HG02970 (cell line): ENCODE measurements around the gene RALB.
"Not testable (repeated sequence)": the region's sequence is repeated elsewhere in the genome, so short reads cannot be mapped to it uniquely, and the experiment has no call there.

Source experiments
- ATAC-seq: cut with Tn5 transposase; IDR thresholded peaks from one replicate; pipeline ENCODE4 v1.9.1; 2021; ENCODE audit warnings: mild to moderate bottlenecking, moderate library complexity, moderate number of reproducible peaks; ENCODE audit not compliant: unreplicated experiment, low FRiP score

RALB gene

DNA sequence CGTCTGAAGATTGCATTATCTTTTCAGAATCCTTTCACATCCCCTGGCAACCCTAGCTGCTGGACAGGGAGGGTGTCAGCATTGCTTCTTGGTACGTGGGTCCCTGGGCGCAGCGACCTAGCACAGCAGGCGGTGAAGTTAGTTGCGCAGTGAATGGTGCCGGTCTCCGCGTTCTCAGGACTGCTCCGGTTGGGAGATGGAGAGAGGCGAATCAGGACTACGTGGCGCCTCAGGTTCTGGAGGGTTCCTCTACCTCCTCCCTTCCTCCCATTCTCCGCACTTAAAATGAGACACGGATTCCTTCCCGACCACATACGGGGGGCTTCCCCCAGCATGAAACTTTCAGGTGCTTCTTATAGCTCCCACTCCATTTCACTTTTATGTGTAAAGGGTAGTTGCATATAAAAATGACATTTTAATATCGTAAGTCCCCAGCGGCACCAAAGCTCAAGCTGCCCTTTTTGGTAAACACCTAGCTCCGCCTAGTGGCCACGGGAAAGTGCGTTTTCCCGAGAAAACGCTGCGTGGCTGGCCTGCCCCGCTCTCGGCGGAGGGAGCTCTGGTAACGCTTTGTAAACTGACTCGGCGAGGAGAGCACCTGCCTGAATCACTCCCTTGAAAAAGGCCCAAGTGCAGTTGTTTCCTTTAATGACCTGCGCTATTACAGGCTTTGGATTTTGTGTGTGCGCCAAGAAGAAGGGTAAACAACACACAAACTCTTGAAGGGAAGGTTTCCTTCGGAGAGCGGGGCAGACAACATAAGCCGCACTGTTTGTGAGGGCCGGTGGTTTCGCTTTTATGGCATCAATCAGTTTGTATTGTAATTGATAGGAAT is 60.4 kb downstream of the RALB start:
- no peak for ATAC-seq

DNA sequence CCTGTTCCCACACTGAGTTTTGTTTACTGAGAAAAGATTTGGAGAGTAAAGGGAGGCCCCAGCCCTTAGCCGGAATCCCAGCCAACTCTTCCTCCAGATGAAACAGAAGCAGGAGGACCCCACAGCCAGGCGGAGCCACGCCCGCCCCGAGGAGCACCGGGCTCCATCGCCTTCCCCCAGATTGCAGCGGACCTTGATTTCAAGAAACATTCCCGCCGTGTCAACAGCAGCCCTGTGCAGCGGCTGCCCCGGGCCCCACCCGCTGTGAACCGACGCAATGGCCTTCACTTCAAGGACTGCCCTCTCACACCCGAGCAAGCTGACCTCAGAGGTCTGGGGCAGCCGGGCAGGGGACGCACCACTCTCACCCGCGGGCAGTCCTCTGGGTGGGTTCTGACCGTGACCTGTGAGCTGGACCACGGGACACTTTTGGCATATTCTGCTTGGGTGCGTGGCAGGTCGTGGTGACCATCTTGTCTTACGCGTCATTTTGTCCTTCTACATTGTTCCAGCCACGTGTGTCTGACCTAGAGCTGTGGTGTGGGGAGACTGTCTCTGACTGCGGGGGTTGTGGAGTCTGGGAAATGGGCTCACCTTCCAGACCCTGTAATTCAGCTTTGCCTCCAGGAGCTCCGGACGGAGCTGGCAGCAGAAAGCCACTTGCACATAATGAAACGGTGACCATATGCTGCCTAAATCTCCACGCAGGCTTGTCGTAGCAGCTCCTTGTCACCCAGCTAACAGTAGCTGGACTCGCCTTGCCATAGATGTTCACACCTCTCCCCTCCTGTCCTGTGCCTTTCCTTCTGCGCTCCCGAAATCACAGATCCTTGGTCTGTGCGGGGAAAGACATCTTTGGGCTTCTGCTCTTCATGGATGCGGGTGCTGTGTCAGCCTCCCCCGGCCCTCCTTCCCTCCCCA is 61.3 kb downstream of the RALB start:
- no peak for ATAC-seq

DNA sequence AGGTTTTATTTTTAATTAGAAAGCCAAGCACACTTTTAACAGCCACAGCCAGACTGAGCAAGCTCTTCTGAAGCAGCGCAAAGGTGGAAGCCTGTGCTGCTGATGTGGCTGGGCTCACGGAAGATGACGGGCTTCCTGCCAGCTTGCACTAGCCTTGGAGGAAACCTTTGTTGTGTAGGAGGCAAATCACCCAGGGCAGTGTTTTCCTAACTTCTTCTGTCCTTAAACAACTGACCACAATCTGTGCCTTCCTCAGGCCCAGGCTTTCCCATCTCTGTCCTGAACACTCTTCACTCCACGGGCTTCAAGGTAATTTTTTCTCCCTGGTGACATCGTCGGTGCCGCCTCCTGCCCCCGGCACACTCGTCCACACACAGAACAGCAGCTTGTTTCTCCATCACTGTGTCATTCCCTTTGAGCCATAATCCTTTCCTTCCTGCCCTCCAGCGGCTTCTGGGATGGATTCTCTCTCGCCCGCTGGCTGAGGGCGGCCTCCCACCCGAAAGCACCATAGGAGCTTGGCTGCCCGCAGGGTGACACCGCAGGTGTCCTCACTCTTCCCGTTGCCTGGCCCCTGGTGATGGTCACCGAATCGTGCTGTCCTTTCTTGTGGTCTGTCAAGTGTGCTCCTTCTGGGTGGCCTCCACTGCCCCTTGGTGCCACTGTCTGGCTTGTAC is 62.2 kb downstream of the RALB start:
- ATAC-seq = no peak

DNA sequence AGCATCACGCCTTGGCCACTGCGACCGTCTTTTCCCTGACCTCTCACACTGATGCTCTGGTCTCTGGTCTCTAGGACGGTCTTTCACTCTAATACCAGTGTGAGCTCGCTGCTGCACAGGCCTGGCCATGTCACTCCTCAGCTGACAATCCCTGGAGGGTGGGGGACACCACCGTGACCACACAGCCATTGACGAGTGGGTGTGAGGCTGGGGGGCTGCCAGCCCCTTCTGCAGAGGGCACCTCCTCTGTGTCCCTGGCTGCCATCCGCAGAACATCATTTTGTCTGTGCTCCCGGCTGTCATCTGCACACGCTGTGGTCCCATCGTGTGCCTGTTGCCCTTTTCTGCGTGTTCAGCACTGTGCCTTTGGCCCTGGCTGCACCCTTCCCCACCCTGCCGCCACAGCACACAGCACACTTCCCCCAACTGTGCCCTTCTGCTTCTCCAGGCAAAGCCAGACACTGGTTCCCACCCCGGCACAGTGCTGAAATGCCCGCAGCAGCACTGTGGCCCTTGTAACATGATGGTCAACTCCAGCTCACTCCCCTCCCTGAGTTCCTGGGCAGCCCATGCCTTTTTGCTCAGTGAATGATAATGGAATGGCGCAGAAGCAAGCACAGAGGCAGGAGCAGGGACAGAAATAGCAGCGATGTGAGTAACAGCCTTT is 62.8 kb downstream of the RALB start:
- no peak for ATAC-seq

DNA sequence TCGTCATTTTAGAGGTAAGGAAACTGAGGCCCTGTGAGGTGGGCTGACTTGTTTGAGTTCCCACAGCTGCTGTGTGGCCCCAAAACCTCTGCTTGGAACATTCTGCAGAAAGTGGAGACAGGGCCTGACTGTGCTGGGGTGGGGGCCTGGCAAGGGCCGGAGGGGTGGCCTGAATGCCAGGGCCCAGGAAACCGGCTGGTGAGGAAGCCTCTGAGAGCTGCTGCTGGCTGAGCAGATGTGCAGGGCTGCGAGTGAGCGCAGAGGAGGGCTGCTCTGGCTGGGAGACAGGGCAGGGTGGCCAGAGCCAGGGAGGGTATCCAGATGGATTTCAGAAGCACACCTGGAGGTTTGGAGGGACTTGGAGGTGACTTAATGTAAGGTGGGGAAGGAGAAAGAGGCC is 63.4 kb downstream of the RALB start:
- no peak for ATAC-seq

DNA sequence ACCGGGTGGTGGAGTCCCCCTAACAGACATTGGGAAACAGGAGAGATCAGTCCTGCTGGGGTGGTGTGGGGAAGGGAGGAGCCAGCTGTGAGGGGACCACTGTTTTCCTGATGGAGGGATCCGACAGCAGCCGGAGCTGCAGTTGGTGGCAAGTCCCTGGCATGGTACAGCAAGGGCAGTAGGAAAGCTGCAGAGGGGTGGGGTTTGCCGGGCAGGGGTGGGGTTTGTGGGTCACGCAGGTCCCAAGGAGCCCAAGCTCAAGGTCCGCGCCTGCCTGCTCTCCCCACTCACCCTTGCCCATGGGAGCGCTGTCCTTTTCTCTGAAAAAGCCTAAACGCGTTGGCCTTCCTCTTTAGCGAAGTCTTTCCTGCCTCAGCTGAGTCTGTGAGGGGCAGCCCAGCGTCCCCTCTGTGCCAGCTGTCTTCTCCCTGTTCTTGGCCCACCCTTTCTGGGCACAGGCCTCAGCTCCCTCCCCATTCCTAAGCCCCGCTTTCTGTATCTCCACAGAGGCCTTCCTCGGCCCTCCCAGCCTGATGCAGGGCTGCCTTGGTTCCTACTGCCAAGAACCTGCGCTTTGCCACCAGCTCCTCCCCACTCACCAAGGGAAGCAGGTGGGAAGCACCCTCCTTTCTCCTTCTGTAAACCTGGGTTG is 64.0 kb downstream of the RALB start:
- ATAC-seq = no peak

DNA sequence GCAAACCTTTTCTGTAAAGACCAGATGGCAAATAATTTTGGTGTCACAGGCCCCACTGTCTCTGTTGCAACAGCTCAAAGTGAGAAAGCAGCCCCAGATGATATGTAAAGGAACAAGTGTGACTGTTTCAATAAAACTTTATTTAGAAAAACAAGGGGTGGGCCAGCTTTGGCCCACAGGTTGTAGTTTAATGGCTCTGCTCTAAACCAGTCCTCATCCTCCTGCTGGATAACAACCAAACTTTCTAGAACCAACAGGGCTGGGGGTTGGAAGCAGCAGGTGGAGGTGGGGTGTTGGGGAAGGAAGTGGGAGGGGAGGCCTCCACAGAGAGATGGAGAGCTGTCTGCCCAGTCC is 64.5 kb downstream of the RALB start:
- ATAC-seq = no peak

DNA sequence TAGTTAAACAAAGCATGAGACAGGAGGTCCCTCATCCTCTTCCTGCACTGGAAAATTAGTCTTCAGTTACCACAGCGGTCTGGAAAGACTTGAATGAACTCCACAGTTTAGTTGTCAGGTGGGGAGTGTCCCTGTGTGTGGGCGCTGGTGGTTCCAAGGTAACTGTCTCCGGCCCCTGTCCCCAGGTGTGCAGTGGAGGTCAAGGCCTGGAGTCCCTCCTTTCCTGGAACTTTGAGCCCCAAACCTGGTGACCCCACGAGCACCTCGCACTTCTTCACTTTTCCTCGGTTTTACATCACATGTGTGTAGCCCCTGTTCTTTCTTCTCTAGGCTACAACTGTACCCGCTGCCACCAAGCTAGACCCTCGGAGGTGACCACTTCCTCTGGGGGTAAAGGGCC is 65.3 kb downstream of the RALB start:
- ATAC-seq = no peak

DNA sequence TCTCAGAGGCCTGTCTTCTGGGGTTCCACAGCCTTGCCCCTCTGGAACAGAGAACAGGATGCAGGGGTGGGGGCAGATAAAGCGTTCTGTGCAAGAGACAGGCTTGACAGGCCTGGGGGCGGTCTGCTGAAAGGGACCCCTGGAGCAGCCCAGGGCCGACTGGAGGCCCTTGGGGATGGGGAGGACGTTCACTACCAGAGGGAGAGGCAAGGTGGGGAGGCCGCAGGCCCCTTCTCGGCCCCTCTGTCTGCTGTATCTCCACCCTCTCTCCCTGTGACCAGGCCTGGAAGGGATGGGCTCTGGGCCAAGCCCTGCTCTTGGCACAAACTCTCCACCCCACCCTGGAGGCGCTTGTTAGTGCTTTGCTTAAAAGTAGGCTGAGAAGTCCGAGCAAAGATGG is 66.0 kb downstream of the RALB start:
- ATAC-seq = no peak

DNA sequence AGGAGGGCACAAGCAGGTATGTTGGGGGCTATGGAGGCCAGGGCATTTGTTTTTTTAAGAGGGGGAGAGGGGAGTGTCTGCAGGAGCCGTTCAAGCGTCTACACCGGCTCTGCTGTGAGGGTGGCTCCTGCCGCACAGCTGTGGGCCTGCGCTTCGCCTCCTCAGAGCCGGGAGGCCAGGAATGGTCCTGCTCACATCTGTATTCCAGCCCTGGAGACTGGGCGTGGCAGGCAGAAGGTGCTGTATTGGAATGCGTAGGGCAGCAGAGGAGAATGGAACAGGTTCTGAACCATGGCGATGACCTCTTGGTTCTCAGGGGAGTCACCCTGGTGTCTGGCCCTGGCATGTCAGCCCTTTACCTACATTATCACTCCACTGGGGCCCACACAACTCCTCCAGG is 66.5 kb downstream of the RALB start:
- ATAC-seq = no peak

DNA sequence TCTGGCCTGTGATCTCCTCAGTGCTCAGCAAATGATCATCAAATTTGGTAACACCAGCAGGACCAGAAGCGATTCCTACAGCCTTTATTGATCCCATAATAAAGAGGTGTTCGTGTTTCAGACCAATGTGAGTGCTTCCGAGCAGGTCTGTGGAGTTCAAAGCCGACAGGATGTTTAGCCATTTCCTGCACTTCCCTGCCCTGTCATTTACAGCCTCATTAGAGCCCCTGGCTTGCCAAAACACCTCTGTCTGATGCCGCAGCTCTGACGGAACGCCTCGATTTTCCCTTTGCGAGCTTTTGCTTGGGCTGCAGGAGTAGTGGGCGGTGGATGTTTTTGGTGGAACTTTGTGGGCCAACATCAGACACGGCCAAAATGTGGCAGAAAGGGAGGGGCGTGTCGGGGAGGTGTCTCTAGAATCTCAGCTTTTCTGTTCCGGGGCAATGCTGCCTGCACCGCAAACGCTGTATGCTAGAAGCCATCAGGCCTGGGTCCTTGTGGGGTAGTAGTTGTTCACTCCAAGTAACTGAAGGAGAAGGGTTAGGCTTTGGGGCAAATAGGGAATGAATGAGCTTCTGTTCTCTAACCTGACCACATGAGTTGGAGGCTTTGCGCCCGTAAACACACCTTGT is 67.2 kb downstream of the RALB start:
- no peak for ATAC-seq

DNA sequence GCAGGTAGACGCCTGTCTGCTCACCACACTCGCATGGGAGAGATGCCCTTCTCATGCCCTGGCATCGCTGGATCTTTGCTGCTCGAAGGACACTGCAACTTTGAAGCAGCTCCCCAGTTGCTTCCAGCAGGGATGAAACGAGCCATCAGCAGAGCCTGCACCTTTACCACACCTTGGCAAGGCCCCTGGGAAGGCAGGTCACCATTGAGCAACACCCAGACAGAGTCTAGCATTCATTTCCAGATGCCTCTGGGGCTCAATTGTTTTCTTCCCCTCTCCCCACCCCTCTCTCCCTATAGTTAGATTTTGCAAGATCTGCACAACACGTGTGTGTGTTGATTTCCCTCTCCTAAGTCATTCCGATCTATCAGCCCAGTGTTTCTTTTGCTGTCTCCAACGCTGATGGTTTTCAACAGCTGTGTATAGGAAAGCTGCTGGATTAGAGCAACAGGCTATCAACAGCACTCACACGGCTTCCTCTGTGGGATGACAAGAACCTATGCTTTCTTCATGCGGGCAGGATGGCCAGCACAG is 67.7 kb downstream of the RALB start:
- no peak for ATAC-seq

DNA sequence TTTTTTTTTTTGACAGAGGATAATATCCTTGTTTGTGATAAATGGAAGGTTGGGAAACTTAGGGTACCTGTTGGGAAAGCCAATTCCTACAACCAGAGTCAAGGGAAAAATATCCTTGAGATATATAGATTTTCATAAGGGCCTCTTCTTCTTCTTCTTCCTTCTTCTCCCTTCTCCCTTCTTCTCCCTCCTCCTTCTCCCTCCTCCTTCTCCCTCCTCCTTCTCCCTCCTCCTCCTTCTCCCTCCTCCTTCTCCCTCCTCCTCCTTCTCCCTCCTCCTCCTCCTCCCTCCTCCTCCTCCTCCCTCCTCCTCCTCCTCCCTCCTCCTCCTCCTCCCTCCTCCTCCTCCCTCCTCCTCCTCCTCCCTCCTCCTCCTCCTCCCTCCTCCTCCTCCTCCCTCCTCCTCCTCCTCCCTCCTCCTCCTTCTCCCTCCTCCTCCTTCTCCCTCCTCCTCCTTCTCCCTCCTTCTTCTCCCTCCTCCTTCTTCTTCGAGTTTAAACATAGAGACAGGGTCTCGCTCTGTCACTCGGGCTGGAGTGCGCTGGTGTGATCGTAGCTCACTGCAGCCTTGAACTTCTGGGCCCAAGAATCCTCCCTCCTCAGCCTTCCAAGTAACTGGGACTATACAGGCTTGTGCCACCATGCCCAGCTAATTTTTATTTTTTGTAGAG is 68.4 kb downstream of the RALB start:
- ATAC-seq = not testable (repeated sequence)

DNA sequence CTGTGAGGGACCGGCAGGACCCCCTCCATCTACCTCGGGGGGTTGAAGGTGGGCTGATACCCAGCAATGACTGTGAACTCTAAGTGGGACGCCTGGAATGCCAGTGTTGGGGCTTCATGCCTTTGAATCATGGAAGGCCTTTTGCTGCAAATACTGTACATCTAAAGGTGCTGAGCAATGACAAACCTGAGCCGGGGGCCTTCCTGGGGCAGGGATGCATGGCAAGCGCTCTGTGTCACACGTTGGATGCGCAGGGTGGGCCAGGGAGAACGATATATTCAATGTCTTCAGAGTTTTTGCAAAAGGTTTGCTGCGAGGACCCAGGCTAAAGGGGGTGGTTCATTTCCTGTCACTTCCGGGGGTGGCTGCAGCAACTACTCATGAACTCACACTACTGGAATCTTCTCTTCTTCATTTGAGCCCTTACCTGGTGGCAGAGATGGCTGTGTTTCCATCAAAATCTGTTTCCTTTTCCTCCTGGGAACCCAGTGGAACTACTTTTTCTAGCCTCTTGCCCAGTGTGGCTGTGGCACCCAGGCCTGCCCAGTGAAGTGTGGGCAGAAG is 69.2 kb downstream of the RALB start:
- no peak for ATAC-seq

DNA sequence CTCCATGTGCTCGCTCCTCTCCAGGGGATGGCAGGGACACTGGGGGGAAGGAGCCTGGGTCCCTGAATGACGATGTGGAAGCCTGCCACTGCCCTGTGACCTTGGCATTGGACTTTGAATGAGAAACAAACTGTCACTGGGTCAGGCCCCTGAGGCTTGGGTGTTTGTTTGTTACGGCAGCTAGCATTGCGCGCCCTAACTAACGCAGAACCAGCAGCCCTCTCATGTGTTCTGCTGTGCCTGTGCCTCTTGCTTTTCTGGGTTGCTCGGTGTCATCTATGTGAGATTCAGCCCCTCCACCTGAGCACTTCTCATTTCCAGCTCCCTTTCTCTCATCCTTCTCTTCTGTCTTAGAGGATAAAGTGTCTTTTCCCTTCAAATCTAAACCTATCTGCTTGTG is 69.7 kb downstream of the RALB start:
- no peak for ATAC-seq

DNA sequence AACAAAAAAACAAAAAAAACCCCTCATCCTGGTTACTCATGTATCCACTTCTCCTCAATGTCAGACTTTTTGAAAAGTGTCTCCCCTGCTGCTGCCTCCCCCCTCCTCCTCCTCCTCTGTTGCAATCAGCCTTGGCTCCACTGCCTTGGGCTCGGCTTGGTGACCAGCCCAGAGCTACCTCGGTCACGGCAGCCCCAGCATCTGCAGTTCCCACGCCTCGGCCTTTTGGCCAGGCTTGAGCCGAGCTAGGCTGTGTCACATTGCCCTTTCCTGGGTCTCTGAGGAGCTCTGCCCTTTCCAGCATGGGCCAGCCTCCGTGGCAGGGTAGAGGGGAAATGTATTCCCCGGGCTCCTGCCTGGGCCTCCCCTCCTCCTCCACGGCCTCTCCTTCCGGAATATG is 70.6 kb downstream of the RALB start:
- ATAC-seq = no peak

DNA sequence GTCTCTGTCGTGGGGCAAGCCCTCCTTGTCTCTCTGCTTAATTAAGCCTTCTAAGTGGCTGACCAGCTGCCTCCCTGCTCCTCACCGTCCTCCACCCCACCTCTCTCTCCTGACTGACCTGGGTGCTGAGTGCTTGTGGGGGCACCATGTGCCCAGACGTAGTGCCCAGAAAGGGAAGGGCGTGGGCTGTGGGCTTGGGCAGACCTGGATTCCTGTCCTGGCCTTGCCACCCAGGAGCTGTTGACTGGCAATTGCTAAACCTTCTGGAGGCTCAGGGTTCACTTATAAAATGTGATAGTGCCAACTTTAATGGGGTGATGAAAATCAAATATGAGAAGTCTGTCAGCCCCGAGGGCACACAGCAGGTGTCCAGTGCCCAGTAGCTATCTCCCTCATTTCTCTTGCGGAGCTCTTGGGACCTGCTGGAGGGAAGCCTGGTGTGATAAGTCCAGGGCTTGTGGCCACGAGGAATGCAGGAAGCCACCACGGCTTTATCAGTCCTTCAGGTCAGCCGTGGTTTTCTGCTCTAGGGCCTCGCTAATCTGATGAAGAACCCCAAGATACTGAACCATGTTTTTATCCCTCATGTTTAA is 71.3 kb downstream of the RALB start:
- ATAC-seq = no peak

DNA sequence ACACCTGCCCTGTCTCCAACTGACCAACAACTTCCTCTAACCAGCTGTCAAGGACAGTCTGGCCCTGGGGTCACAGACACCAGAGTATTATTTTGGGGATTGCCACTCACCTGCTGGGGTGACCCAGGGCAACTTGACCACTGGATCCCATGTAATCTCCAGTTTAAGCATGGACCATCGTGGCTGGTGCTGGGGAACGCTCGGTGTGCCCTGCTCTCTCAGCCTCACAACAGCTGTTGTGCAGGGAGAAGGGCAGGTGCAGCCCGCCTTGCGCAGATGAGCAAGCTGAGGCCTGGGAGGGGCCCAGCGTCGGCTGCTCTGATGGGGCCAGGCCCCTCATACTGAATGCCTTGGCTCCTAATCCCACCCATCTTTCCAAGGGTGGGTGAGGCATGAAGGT is 72.3 kb downstream of the RALB start:
- no peak for ATAC-seq
